Vagina (tissue), 2 donors: ENCODE measurements around the gene RFTN1. TPM values are rescaled to one million over a fixed set of nuclear protein-coding genes. Genes with fewer than 3 reads are reported as not detected.

Experiments used
- DNase-seq, 2 donors: peaks; one replicate each; pipeline ENCODE4 v3.0.0-alpha.2; 2017; ENCODE audit errors: extremely low spot score in 2 of 2
- H3K27ac ChIP-seq: fragments of 200-600 bp; sonication (generic); one replicate; pipeline ENCODE4 v1.5.1; 2019
- H3K27me3 ChIP-seq: fragments of 200-600 bp; sonication (generic); one replicate; pipeline ENCODE4 v1.5.1; 2019
- H3K36me3 ChIP-seq, 2 donors: fragments of 200-600 bp; sonication (generic); one replicate each; pipeline ENCODE4 v1.5.1; 2017 to 2019
- H3K4me1 ChIP-seq: fragments of 200-600 bp; sonication (generic); one replicate; pipeline ENCODE4 v1.5.1; 2019
- H3K4me3 ChIP-seq, 2 donors: fragments of 200-600 bp; sonication (generic); 1 replicate in 1 of 2; 2 replicates in 1 of 2; pipeline ENCODE4 v1.5.1; 2016 to 2019
- H3K9me3 ChIP-seq: fragments of 200-600 bp; sonication (generic); one replicate; pipeline ENCODE4 v1.5.1; 2019
- CTCF ChIP-seq, 3 experiments: fragments of 450-650 bp in 2 of 3; fragments of 200-600 bp in 1 of 3; sonication (generic) in 1 of 3; IDR thresholded peaks; one replicate each; pipeline ENCODE4 v1.5.1; 2017 to 2019; ENCODE audit warnings: antibody characterized with exemption in 3 of 3, mild to moderate bottlenecking in 2 of 3, moderate library complexity in 2 of 3
- POLR2A ChIP-seq, 2 donors: fragments of 450-650 bp; IDR thresholded peaks; one replicate each; pipeline ENCODE4 v1.6.1; 2017; ENCODE audit warnings: antibody characterized with exemption in 2 of 2, mild to moderate bottlenecking in 2 of 2, moderate library complexity in 2 of 2
- POLR2AphosphoS5 ChIP-seq, 2 donors: sonication (generic); formaldehyde crosslinking; IDR thresholded peaks; one replicate each; pipeline ENCODE4 v1.9.0; 2017; ENCODE audit warnings: antibody characterized with exemption in 2 of 2, mild to moderate bottlenecking in 2 of 2, low read depth in 1 of 2; ENCODE audit not compliant: insufficient read depth in 1 of 2
- intact Hi-C: fragments of 100-400 bp; cut with DNase I; formaldehyde crosslinking; loops from one replicate; pipeline ENCODE4 v1.15.1; 2023
- total RNA-seq: library from RNA; depleted of rRNA; stranded (reverse); fragments of >200 nt; gene quantifications from one replicate; pipeline ENCODE4 v1.2.3, GENCODE V29; 2016

RFTN1 gene
- total RNA-seq, 1 donor from 2014 or later, result 47.4 TPM

- TF ChIP-seq POLR2A (IDR thresholded peaks at IDR 0.05) (no peak), POLR2AphosphoS5 (IDR thresholded peaks at IDR 0.05; ENCODE audit: insufficient read depth in 1 of 2, low read depth in 1 of 2) (no peak), CTCF (IDR thresholded peaks at IDR 0.05) (no peak)
- no peaks in the 10 kb centered on the region for H3K36me3 ChIP-seq
- intact Hi-C loops, result no loop called here
These were observed 148.5 kb downstream of the RFTN1 start for GRCh38 chr3:16364963-16365362.

DNA sequence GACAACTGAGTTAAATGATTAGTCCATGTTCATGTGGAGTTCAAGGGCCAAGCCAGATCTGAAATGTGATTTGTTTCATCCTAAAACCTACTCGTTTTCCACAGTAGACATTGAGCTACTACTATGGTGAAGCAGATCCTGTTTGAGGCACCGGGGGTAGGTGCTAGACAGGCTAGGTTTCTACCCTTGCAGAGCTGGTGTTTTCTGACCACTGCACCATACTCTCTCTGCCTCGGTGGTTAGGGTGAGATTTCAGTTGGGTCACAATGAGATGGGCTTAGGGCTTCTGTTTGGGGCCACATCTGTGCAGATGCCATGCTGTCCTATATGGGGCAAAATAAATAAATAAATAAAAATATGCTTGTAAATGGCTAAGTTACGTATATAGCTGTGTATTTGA, 149.2 kb downstream of the RFTN1 start:
- H3K36me3 ChIP-seq, result no peaks in the 10 kb centered on the region
- peaks cover 6% of the 10 kb centered on the region for H3K4me1 ChIP-seq
- no peak overlapping the region for H3K4me3 ChIP-seq
- no peak overlapping the region for H3K27ac ChIP-seq
- H3K27me3 ChIP-seq, result no peaks in the 10 kb centered on the region
- intact Hi-C loops, result no loop called here
- DNase-seq, result no peak
- H3K9me3 ChIP-seq, result no peaks in the 10 kb centered on the region
- no peak for TF ChIP-seq POLR2A (IDR thresholded peaks at IDR 0.05)
- no peak for TF ChIP-seq CTCF (IDR thresholded peaks at IDR 0.05)
- TF ChIP-seq POLR2AphosphoS5 (IDR thresholded peaks at IDR 0.05; ENCODE audit: insufficient read depth in 1 of 2, low read depth in 1 of 2), result no peak

More at GRCh38 chr3:16364963-16365362, 148.5 kb downstream of the RFTN1 start:
- no peak overlapping the region for H3K4me3 ChIP-seq
- no peak for DNase-seq
- H3K9me3 ChIP-seq, result no peaks in the 10 kb centered on the region
- no peaks in the 10 kb centered on the region for H3K27me3 ChIP-seq
- H3K27ac ChIP-seq, result no peak overlapping the region
- H3K4me1 ChIP-seq, result peaks cover 11% of the 10 kb centered on the region

DNA sequence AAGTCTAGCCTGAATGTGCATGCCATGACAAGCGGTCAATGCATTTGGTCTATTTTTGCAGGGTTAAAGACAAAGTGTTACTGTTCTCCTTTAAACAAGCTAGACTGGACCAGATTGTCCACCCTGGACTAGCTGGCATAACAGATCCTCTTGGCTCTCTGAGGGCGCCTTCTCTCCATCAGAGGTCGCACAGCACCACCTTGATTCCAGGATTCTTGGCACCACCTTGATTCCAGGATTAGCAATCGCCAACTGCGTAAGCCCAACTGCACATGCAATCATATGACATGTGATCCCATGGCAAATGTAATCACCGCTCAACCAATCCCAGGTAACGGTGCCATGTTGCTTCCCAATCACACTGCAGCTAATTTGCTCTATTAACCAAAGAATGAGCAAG, 149.9 kb downstream of the RFTN1 start:
- Histone ChIP-seq H3K9me3 (no peaks in the 10 kb centered on the region), H3K27ac (no peak overlapping the region), H3K36me3 (no peaks in the 10 kb centered on the region), H3K4me3 (no peak overlapping the region), H3K4me1 (peaks cover 6% of the 10 kb centered on the region), H3K27me3 (no peaks in the 10 kb centered on the region)
- intact Hi-C loops, result no loop called here
- TF ChIP-seq POLR2AphosphoS5 (IDR thresholded peaks at IDR 0.05; ENCODE audit: insufficient read depth in 1 of 2, low read depth in 1 of 2), result no peak
- no peak for TF ChIP-seq CTCF (IDR thresholded peaks at IDR 0.05)
- no peak for TF ChIP-seq POLR2A (IDR thresholded peaks at IDR 0.05)
- no peak for DNase-seq

GRCh38 chr3:16362770-16363169, 150.7 kb downstream of the RFTN1 start:
- TF ChIP-seq POLR2A (IDR thresholded peaks at IDR 0.05), result no peak
- TF ChIP-seq POLR2AphosphoS5 (IDR thresholded peaks at IDR 0.05; ENCODE audit: insufficient read depth in 1 of 2, low read depth in 1 of 2), result no peak
- TF ChIP-seq CTCF (IDR thresholded peaks at IDR 0.05), result no peak
- H3K27me3 ChIP-seq, result no peaks in the 10 kb centered on the region
- H3K36me3 ChIP-seq, result no peaks in the 10 kb centered on the region
- no peak for DNase-seq
- no peak overlapping the region for H3K4me3 ChIP-seq
- peaks cover 6% of the 10 kb centered on the region for H3K4me1 ChIP-seq
- intact Hi-C loops, result no loop called here
- no peaks in the 10 kb centered on the region for H3K9me3 ChIP-seq
- no peak overlapping the region for H3K27ac ChIP-seq

DNA sequence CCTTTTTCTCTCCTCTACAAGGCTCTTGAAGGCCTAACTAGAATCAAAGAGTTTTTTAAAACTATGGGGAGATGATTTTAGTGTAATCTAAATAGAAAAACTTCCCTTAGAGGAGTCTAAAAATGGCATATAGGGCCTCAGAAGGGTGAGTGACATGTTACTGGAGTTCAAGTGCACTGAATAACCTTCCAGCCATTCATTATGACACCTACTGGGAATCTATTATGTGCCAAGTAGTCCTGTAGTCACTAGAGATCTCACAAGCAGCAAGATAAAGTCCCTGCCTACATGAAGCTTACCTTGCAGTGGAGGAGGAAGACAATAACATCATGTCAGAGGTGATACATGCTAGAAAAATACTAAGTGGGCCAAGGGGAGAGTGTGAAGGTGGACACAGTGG, 152.4 kb downstream of the RFTN1 start:
- Histone ChIP-seq H3K36me3 (no peaks in the 10 kb centered on the region), H3K9me3 (no peaks in the 10 kb centered on the region), H3K27ac (no peak overlapping the region), H3K4me3 (no peak overlapping the region), H3K27me3 (no peaks in the 10 kb centered on the region), H3K4me1 (peaks cover 6% of the 10 kb centered on the region)
- TF ChIP-seq POLR2AphosphoS5 (IDR thresholded peaks at IDR 0.05; ENCODE audit: insufficient read depth in 1 of 2, low read depth in 1 of 2) (no peak), POLR2A (IDR thresholded peaks at IDR 0.05) (no peak), CTCF (IDR thresholded peaks at IDR 0.05) (no peak)
- DNase-seq, result no peak
- intact Hi-C loops, result no loop called here
